GM18951 (cell line): ENCODE results near the gene DCST2.

ENCODE experiments used
- POLR2A ChIP-seq: IDR thresholded peaks from 4 replicates; pipeline ENCODE4 v1.6.1; 2011; ENCODE audit warnings: mild to moderate bottlenecking; ENCODE audit not compliant: insufficient read length, insufficient read depth; ENCODE audit errors: extremely low read depth
- in situ Hi-C: fragments of 300-500 bp; cut with MboI; formaldehyde crosslinking; loops from one replicate; pipeline ENCODE4 v1.12.0; 2022; ENCODE audit warnings: low sequenced_read_pairs, mixed read lengths, inconsistent platforms; ENCODE audit not compliant: unreplicated experiment

DCST2 gene

GRCh38 chr1:155012026-155012546 lies 21.5 kb downstream of the DCST2 start:
- no peak for TF ChIP-seq POLR2A
- in situ Hi-C loops: no loop called here

GRCh38 chr1:155011437-155012025 lies 22.1 kb downstream of the DCST2 start:
- TF ChIP-seq POLR2A: no peak
- in situ Hi-C loops: no loop called here

- no peak for TF ChIP-seq POLR2A
- in situ Hi-C loops: no loop called here
These were observed 22.6 kb downstream of the DCST2 start for GRCh38 chr1:155011004-155011416.

GRCh38 chr1:155010211-155010918 lies 23.2 kb downstream of the DCST2 start:
- TF ChIP-seq POLR2A: no peak
- in situ Hi-C loops: no loop called here

GRCh38 chr1:155009742-155010141 lies 23.8 kb downstream of the DCST2 start:
- TF ChIP-seq POLR2A: no peak
- in situ Hi-C loops: no loop called here

- no peak for TF ChIP-seq POLR2A
- in situ Hi-C loops: no loop called here
These were observed 24.3 kb downstream of the DCST2 start for GRCh38 chr1:155009221-155009711.

- TF ChIP-seq POLR2A: no peak
- in situ Hi-C loops: no loop called here
These were observed 25.3 kb downstream of the DCST2 start for GRCh38 chr1:155008015-155008941.

- in situ Hi-C loops: no loop called here
- TF ChIP-seq POLR2A: no peak
These were observed 26.2 kb downstream of the DCST2 start for GRCh38 chr1:155007251-155007828.

- TF ChIP-seq POLR2A: no peak
- in situ Hi-C loops: no loop called here
These were observed 26.9 kb downstream of the DCST2 start for GRCh38 chr1:155006601-155007101.

GRCh38 chr1:155005076-155006011 lies 28.2 kb downstream of the DCST2 start:
- no peak for TF ChIP-seq POLR2A
- in situ Hi-C loops: no loop called here

GRCh38 chr1:155004352-155005075 lies 29.1 kb downstream of the DCST2 start:
- TF ChIP-seq POLR2A: no peak
- in situ Hi-C loops: no loop called here
